ENCODE data around the gene ZFP3.
"Not testable (repeated sequence)": the region's sequence is repeated elsewhere in the genome, so short reads cannot be mapped to it uniquely, and the experiment has no call there.

ZFP3 gene

DNA sequence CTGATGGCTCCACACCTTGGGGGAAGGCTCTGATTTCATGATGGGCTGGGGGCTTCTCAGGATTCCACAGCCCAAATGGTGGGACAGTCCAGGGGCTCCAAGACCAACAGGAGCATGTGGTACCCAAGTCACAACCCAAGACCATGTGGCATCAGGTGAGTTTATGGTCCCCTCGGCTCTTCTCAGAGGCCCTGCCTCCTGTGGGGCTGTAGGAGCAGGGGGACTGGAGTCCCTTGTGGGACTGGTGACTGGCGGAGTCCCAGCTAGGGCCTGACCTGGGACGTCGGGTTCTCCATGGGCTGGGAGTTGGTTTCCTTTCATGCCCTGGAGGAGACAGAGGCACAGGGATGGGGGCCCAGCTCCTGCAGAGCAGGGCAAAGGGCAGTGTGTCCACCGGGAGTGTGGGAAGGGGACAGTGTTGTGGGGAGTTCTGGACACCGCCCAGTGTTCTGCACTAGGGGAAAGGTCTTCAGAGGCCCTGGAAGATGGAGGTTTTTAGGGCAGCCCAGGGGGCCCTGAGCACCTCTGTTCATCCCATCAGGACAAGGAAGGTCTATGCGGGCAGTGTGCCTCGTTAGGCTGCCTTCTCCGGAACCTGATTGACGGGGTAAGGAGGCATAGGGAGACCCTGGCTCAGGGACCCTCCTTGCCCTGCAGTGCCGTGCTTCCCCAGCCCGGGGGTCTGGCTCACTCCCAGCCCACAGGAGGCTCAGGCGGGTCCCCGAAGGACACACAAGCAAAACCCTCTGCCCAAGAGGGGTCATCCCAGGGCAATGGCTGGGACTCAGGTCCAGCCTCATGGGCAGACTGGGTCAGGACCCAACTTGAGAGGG lies 58.5 kb downstream of the ZFP3 start:
- H3K4me1 Mint-ChIP-seq, H3K9me3 Mint-ChIP-seq, ATAC-seq, H3K27ac Mint-ChIP-seq, H3K4me3 Mint-ChIP-seq, H3K36me3 Mint-ChIP-seq: not testable (repeated sequence)
- peaks cover 26% of the 10 kb centered on the region for H3K27me3 Mint-ChIP-seq

DNA sequence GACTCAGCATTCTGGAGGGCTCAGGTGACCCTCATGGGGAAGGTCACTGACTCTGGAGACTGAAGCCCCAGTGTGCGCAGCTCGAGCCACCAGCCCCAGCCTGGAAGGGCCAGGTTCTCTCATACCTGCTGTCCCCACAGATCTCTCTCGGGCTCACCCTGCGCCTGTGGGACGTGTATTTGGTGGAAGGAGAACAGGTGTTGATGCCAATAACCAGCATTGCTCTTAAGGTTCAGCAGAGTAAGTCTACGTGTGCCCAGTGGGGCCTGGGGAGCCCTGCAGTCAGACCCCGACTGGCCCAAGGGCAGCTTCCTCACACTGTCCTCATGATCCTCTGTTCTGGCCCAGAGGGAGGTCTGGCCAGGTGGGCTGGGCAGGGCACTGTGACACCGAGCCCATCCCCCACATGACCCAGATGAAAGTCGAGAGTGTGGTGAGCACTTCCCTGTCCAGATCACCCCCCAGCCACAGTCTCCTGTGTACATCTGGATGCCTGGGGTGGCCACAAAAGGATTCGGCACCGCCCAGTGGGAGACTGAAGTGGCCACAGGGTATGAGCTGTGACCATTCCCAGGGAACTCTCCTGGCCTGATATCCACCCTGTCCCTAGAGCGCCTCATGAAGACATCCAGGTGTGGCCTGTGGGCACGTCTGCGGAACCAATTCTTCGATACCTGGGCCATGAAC lies 59.4 kb downstream of the ZFP3 start:
- not testable (repeated sequence) for ATAC-seq, H3K27ac Mint-ChIP-seq, H3K36me3 Mint-ChIP-seq, H3K9me3 Mint-ChIP-seq, H3K4me3 Mint-ChIP-seq, H3K4me1 Mint-ChIP-seq
- peaks cover 17% of the 10 kb centered on the region for H3K27me3 Mint-ChIP-seq

DNA sequence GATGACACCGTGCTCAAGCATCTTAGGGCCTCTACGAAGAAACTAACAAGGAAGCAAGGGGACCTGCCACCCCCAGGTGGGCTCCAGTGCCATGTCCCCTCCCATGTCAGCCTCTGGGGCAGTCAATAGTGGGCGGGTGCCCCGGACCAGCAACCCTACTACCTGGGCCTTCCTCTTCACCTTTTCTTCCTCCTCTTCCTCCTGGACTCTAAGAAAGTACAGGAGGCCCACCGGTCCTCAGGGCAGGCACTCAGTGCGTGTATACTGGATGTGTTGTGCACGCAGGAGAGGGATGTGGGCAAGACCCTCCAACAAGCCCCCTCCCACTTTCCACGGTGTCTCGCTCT lies 59.9 kb downstream of the ZFP3 start:
- ATAC-seq, H3K27ac Mint-ChIP-seq, H3K9me3 Mint-ChIP-seq, H3K4me3 Mint-ChIP-seq, H3K4me1 Mint-ChIP-seq, H3K36me3 Mint-ChIP-seq: not testable (repeated sequence)
- H3K27me3 Mint-ChIP-seq = peaks cover 14% of the 10 kb centered on the region

DNA sequence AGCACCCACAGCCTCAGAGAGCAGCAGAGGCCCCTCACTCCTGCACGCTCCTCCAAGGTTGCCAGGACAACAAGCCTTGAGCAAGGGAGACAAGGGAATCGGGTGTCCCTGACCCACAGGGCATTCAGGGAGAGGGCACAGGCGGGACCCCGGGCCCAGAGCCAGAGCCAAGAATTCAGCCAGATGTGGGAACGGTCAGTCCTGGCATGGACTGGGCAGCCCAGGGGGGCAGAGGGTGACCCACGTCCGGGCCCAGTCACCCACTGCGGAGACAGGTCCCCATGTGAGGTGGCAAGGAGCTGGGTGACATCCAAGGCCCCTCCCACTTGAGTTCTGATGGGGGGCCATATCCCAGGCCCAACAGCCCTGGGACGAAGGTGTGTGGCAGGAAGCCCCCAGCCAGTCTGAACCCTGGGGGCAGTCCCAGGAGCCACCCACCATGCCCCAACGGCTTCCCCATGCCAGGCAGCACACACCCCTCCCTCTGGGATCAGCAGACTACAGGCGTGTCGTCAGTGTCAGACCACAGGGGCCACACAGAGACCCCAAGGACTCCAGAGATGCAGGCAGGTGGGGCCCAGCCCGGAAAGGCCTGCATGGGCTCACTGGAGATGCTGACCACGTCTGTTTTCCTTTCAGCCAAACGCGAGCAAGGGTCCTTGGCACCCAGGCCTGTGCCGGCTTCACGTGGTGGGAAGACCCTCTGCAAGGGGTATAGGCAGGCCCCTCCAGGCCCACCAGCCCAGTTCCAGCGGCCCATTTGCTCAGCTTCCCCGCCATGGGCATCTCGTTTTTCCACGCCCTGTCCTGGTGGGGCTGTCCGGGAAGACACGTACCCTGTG lies 60.6 kb downstream of the ZFP3 start:
- peaks cover 14% of the 10 kb centered on the region for H3K27me3 Mint-ChIP-seq
- no peak overlapping the region for H3K4me3 Mint-ChIP-seq
- no peak overlapping the region for H3K27ac Mint-ChIP-seq
- no peak for ATAC-seq
- no peaks in the 10 kb centered on the region for H3K36me3 Mint-ChIP-seq
- H3K4me1 Mint-ChIP-seq = peaks cover 6% of the 10 kb centered on the region
- H3K9me3 Mint-ChIP-seq = no peaks in the 10 kb centered on the region

DNA sequence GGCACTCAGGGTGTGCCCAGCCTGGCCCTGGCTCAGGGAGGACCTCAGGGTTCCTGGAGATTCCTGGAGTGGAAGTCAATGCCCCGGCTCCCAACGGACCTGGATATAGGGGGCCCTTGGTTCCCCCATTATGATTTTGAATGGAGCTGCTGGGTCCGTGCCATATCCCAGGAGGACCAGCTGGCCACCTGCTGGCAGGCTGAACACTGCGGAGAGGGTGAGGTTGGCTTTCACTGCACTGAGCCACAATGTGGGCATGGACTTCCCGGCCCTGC lies 61.1 kb downstream of the ZFP3 start:
- Mint-ChIP-seq H3K9me3 (no peaks in the 10 kb centered on the region), H3K4me1 (peaks cover 6% of the 10 kb centered on the region), H3K4me3 (no peak overlapping the region), H3K36me3 (no peaks in the 10 kb centered on the region), H3K27ac (no peak overlapping the region), H3K27me3 (peaks cover 14% of the 10 kb centered on the region)
- no peak for ATAC-seq

DNA sequence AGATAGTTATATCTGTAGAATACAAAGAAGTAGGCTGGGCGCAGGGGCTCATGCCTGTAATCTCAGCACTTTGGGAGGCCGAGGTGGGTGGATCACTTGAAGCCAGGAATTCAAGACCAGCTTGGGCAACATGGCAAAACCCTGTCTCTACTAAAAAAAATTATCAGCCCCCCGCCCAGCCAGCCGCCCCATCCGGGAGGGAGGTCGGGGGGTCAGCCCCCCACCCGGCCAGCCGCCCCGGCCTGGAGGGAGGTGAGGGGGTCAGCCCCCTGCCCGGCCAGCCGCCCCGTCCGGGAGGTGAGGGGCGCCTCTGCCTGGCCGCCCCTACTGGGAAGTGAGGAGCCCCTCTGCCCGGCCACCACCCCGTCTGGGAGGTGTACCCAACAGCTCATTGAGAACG lies 64.6 kb downstream of the ZFP3 start:
- H3K36me3 Mint-ChIP-seq, ATAC-seq, H3K4me3 Mint-ChIP-seq, H3K4me1 Mint-ChIP-seq, H3K27ac Mint-ChIP-seq, H3K27me3 Mint-ChIP-seq, H3K9me3 Mint-ChIP-seq: not testable (repeated sequence)

Measured in stimulated activated memory B cell treated with anti-CD40 and anti-IgM and Interleukin-4, amounts not matched to agents 10 μg/mL and 1 μg/mL and 100 μg/mL, for 72 hours (primary cell).